HTERT RPE-1 (cell line): ENCODE measurements around the gene TBXAS1.

Source experiments
- in situ Hi-C: fragments of 300-500 bp; cut with MboI; formaldehyde crosslinking; loops from 4 replicates; pipeline ENCODE4 v1.14.3; 2020; ENCODE audit warnings: low sequenced_read_pairs

The TBXAS1 gene

GRCh38 chr7:140039896-140040295 lies 210.8 kb downstream of the TBXAS1 start:
- in situ Hi-C loops: no loop called here

- in situ Hi-C loops: no loop called here
Measured at GRCh38 chr7:140041659-140042385, 212.8 kb downstream of the TBXAS1 start.

- in situ Hi-C loops: no loop called here
Measured at GRCh38 chr7:140042386-140042670, 213.3 kb downstream of the TBXAS1 start.

- in situ Hi-C loops: no loop called here
Measured at GRCh38 chr7:140044251-140044650, 215.2 kb downstream of the TBXAS1 start.

- in situ Hi-C loops: no loop called here
Measured at GRCh38 chr7:140045697-140046096, 216.6 kb downstream of the TBXAS1 start.

GRCh38 chr7:140047197-140047596 lies 218.1 kb downstream of the TBXAS1 start:
- in situ Hi-C loops: no loop called here

GRCh38 chr7:140048138-140048537 lies 219.1 kb downstream of the TBXAS1 start:
- in situ Hi-C loops: no loop called here

- in situ Hi-C loops: no loop called here
Measured at GRCh38 chr7:140048989-140049338, 219.9 kb downstream of the TBXAS1 start.

GRCh38 chr7:140049339-140050024 lies 220.4 kb downstream of the TBXAS1 start:
- in situ Hi-C loops: no loop called here

GRCh38 chr7:140050100-140050499 lies 221.0 kb downstream of the TBXAS1 start:
- in situ Hi-C loops: no loop called here

- in situ Hi-C loops: no loop called here
Measured at GRCh38 chr7:140051820-140052219, 222.8 kb downstream of the TBXAS1 start.

- in situ Hi-C loops: no loop called here
Measured at GRCh38 chr7:140053812-140054539, 224.9 kb downstream of the TBXAS1 start.

- in situ Hi-C loops: no loop called here
Measured at GRCh38 chr7:140054751-140055150, 225.7 kb downstream of the TBXAS1 start.

GRCh38 chr7:140055833-140056232 lies 226.8 kb downstream of the TBXAS1 start:
- in situ Hi-C loops: no loop called here

- in situ Hi-C loops: no loop called here
Measured at GRCh38 chr7:140056431-140057142, 227.5 kb downstream of the TBXAS1 start.

GRCh38 chr7:140057143-140057535 lies 228.1 kb downstream of the TBXAS1 start:
- in situ Hi-C loops: no loop called here

- in situ Hi-C loops: no loop called here
Measured at GRCh38 chr7:140058517-140058916, 229.5 kb downstream of the TBXAS1 start.

- in situ Hi-C loops: no loop called here
Measured at GRCh38 chr7:140059273-140060242, 230.5 kb downstream of the TBXAS1 start.

- in situ Hi-C loops: no loop called here
Measured at GRCh38 chr7:140060243-140060630, 231.2 kb downstream of the TBXAS1 start.
